HepG2 (cell line): ENCODE data around the gene PLCB1. TPM values are rescaled to one million over a fixed set of nuclear protein-coding genes. Genes with fewer than 3 reads are reported as not detected.
A peak's percentile ranks its signal among the peaks of the same experiment; 100 is the strongest.

Experiments
- ATAC-seq: fragments of 200-7000 bp; cut with Tn5 transposase; 3 replicates; pipeline ENCODE4 v1.9.1; 2020; ENCODE audit warnings: mild to moderate bottlenecking, moderate library complexity
- BruUV-seq: library from RNA; stranded (reverse); fragments of 400-500 nt; replicated peaks from 2 replicates; lab custom pipeline; 2021; lab: Mats Ljungman, UMichigan
- CTCF ChIA-PET: fragments of 300-600 bp; formaldehyde crosslinking; extraction: SDS; loops from one replicate; lab custom pipeline; 2021; ENCODE audit warnings: low total read pairs, inconsistent platforms, low intra/inter-chr PET ratio; lab: Yijun Ruan, JAX
- POLR2A ChIA-PET: fragments of 350-600 bp; sonication (Branson Sonifier 250); formaldehyde crosslinking; loops from one replicate; lab custom pipeline; 2020; ENCODE audit warnings: antibody characterized with exemption, inconsistent platforms; lab: Yijun Ruan, JAX
- DNase-seq: peaks from one replicate; pipeline ENCODE4 v3.0.0-alpha.2; 2015; ENCODE audit warnings: low spot score
- FAIRE-seq: peaks from 3 replicates; lab custom pipeline; 2011; peaks lifted over from hg19 to GRCh38; lab: Jason Lieb, UNC
- H2AFZ ChIP-seq: one replicate; pipeline ENCODE4 v1.6.1; 2011; ENCODE audit warnings: low read length, inconsistent platforms
- H3K27ac ChIP-seq: fragments of 300-600 bp; 3 replicates; pipeline ENCODE4 v1.8.0; 2011; ENCODE audit warnings: mixed run types, mild to moderate bottlenecking, mixed read lengths, low read length, inconsistent platforms; ENCODE audit not compliant: insufficient read depth; ENCODE audit errors: extremely low read length
- H3K27me3 ChIP-seq, 2 experiments: fragments of 200-600 bp in 1 of 2; 2 replicates in 1 of 2; 3 replicates in 1 of 2; pipeline versions ENCODE4 v1.6.0 to v1.8.0; 2011; ENCODE audit warnings: low read length in 2 of 2, mild to moderate bottlenecking in 2 of 2, moderate library complexity in 2 of 2, inconsistent platforms in 1 of 2; ENCODE audit not compliant: insufficient read depth in 2 of 2, control insufficient read depth in 1 of 2
- H3K36me3 ChIP-seq, 2 experiments: fragments of 200-600 bp in 1 of 2; replicated peaks in 1 of 2; 2 replicates in 1 of 2; 3 replicates in 1 of 2; pipeline versions ENCODE4 v1.5.1 to v1.8.0; 2011; ENCODE audit warnings: low read length in 2 of 2, inconsistent platforms in 1 of 2; ENCODE audit not compliant: insufficient read depth in 2 of 2, control insufficient read depth in 1 of 2
- H3K4me1 ChIP-seq: 2 replicates; pipeline ENCODE4 v1.5.1; 2012; ENCODE audit warnings: low read length, inconsistent platforms; ENCODE audit not compliant: insufficient read depth
- H3K4me2 ChIP-seq: 2 replicates; pipeline ENCODE4 v1.6.0; 2011; ENCODE audit warnings: low read depth, low read length, inconsistent platforms
- H3K4me3 ChIP-seq, 3 experiments: fragments of 200-600 bp in 1 of 3; sonication (generic), shearing (Covaris generic) in 1 of 3; replicated peaks in 1 of 3; 2 replicates each; pipeline ENCODE4 v1.5.1; 2011 to 2016; ENCODE audit warnings: low read length in 3 of 3, inconsistent platforms in 2 of 3, low read depth in 2 of 3, mild to moderate bottlenecking in 2 of 3, control low read depth in 1 of 3, mixed read lengths in 1 of 3; ENCODE audit not compliant: insufficient read depth in 1 of 3
- H3K79me2 ChIP-seq: one replicate; pipeline ENCODE4 v1.6.1; 2011; ENCODE audit warnings: low read length, inconsistent platforms; ENCODE audit not compliant: insufficient read depth
- H3K9ac ChIP-seq: 2 replicates; pipeline ENCODE4 v1.6.0; 2011; ENCODE audit warnings: mild to moderate bottlenecking, low read depth, low read length, inconsistent platforms; ENCODE audit not compliant: insufficient read depth
- H3K9me3 ChIP-seq: 2 replicates; pipeline ENCODE4 v1.5.1; 2012; ENCODE audit warnings: mild to moderate bottlenecking, low read length
- H4K20me1 ChIP-seq: 2 replicates; pipeline ENCODE4 v1.6.0; 2011; ENCODE audit warnings: inconsistent platforms, mild to moderate bottlenecking, low read length, moderate library complexity; ENCODE audit not compliant: insufficient read depth
- BCL6 ChIP-seq: IDR thresholded peaks from 2 replicates; pipeline ENCODE4 v1.6.1; 2016; ENCODE audit warnings: missing genetic modification reagents, missing compliant biosample characterization
- FOXK2 ChIP-seq: fragments of 450-650 bp; IDR thresholded peaks from 2 replicates; pipeline ENCODE4 v1.6.1; 2016
- MAFF ChIP-seq: IDR thresholded peaks from 2 replicates; pipeline ENCODE4 v1.6.1; 2011; ENCODE audit warnings: low read depth, low read length, improper control_type of control experiment
- POLR2AphosphoS2 ChIP-seq: IDR thresholded peaks from 2 replicates; pipeline ENCODE4 v1.6.1; 2011; ENCODE audit warnings: low read depth, low read length, improper control_type of control experiment
- SALL1 ChIP-seq: sonication (generic); formaldehyde crosslinking; IDR thresholded peaks from 2 replicates; pipeline ENCODE4 v1.8.0; 2022; ENCODE audit warnings: mild to moderate bottlenecking, missing genetic modification reagents
- STAT5B ChIP-seq: sonication (generic); formaldehyde crosslinking; IDR thresholded peaks from 2 replicates; pipeline ENCODE4 v1.4.0; 2020; ENCODE audit warnings: missing genetic modification reagents
- ZBTB1 ChIP-seq: sonication (generic); formaldehyde crosslinking; IDR thresholded peaks from 2 replicates; pipeline ENCODE4 v1.4.0; 2020; ENCODE audit warnings: missing genetic modification reagents, borderline replicate concordance
- ZBTB20 ChIP-seq: sonication (generic); formaldehyde crosslinking; IDR thresholded peaks from 2 replicates; pipeline ENCODE4 v1.8.1; 2023; ENCODE audit warnings: missing genetic modification reagents, low read depth, mild to moderate bottlenecking, borderline replicate concordance
- ZBTB46 ChIP-seq: sonication (generic); formaldehyde crosslinking; IDR thresholded peaks from 2 replicates; pipeline ENCODE4 v1.4.0; 2020; ENCODE audit warnings: mild to moderate bottlenecking, missing genetic modification reagents, borderline replicate concordance
- ZNF136 ChIP-seq: sonication (generic); formaldehyde crosslinking; IDR thresholded peaks from 2 replicates; pipeline ENCODE4 v1.8.1; 2022; ENCODE audit warnings: low read depth, mild to moderate bottlenecking, moderate library complexity, missing genetic modification reagents
- ZNF17 ChIP-seq: sonication (generic); formaldehyde crosslinking; IDR thresholded peaks from 2 replicates; pipeline ENCODE4 v1.5.0; 2020; ENCODE audit warnings: mild to moderate bottlenecking, missing genetic modification reagents
- ZNF776 ChIP-seq: sonication (generic); formaldehyde crosslinking; IDR thresholded peaks from 2 replicates; pipeline ENCODE4 v1.4.0; 2020; ENCODE audit warnings: mild to moderate bottlenecking, missing genetic modification reagents
- WGBS: methylation state at CpG from one replicate; pipeline ENCODE4 v1.1.6; 2017; ENCODE audit warnings: low lambda C conversion rate; 5-methylcytosine and 5-hydroxymethylcytosine counted together
- in situ Hi-C: cut with HindIII; loops from 2 replicates; pipeline ENCODE4 v1.10.0; 2017; ENCODE audit warnings: low pct_unique_long_range_greater_than_20kb; ENCODE audit not compliant: extremely low pct_ligation_motif_present
- intact Hi-C: fragments of 100-400 bp; cut with micrococcal nuclease; formaldehyde crosslinking; loops from one replicate; pipeline ENCODE4 v1.10.0; 2022; ENCODE audit not compliant: unreplicated experiment
- polyA plus RNA-seq, 8 experiments: library from polyadenylated mRNA; depleted of rRNA in 3 of 8; stranded (reverse) in 7 of 8; unstranded in 1 of 8; fragments of >200 nt; fragmentation: Illumina TruSeq in 4 of 8; extraction: Trizol in 4 of 8; gene quantifications; 2 replicates each; pipeline versions ENCODE4 v1.2.1 to v1.2.3, GENCODE V29; 2011 to 2016; ENCODE audit warnings: low read depth in 4 of 8, missing spikeins in 1 of 8, mixed read lengths in 1 of 8; ENCODE audit not compliant: insufficient read depth in 1 of 8
- total RNA-seq, 5 experiments: library from RNA; depleted of rRNA; stranded (reverse); fragments of >200 nt; fragmentation: Illumina TruSeq; extraction: Trizol; gene quantifications; 2 replicates each; pipeline ENCODE4 v1.2.3, GENCODE V29; 2016; ENCODE audit warnings: low read depth in 1 of 5
- TF ChIP-seq, protein P1 (sequence below): sonication (generic); formaldehyde crosslinking; IDR thresholded peaks from 2 replicates; pipeline ENCODE4 v1.4.0; 2020; ENCODE audit warnings: mild to moderate bottlenecking, low read depth, missing genetic modification reagents
- TF ChIP-seq, protein P2 (sequence below): sonication (generic); formaldehyde crosslinking; IDR thresholded peaks from 2 replicates; pipeline ENCODE4 v1.5.0; 2020; ENCODE audit warnings: missing genetic modification reagents

Gene PLCB1
- total and polyA plus RNA-seq, 2 of the 13 experiments (the other 11 are each of a cell fraction or from before 2014, with no cell fraction given), result 42.4 to 55.9 TPM

DNA sequence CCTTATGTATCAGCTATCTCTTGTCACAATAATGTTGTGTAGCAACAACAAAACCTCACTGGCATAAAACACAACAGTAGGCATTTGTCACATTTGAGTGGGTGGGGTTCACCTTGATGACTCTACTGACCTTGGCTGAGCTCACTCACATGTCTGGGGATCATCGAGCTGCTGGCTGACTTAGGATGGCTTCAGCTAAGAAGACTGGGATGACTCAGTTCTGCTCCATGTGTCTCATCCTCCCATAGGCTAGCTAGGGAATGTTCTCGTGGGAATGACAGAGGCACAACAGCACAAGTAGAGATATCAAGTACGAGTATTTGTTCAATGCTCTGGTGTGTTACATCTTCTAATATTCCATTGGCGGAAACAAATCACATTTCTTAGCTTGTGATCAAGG, 167.9 kb downstream of the PLCB1 start:
- no peaks in the 10 kb centered on the region for H3K79me2 ChIP-seq
- 0 out of 5 replicates have a peak, but pooled peaks cover 0 to 3% of the 10 kb centered on the region in 2 experiments for H3K36me3 ChIP-seq
- H4K20me1 ChIP-seq, result no peaks in the 10 kb centered on the region
- no peaks in the 10 kb centered on the region for H3K9me3 ChIP-seq
- 97% methylated on average over 4 of the region's 4 CpGs for WGBS
- no peak overlapping the region for H3K4me2 ChIP-seq
- TF ChIP-seq POLR2AphosphoS2, result 0 out of 2 replicates have a peak, but pooled peaks have one; percentile 42
- TF ChIP-seq ZBTB20 (CRISPR knock-in tag), result no peak
- TF ChIP-seq MAFF, result 0 out of 2 replicates have a peak, but pooled peaks have one; percentile 1
- TF ChIP-seq STAT5B (CRISPR knock-in tag), result no peak
- TF ChIP-seq, protein P1, sequence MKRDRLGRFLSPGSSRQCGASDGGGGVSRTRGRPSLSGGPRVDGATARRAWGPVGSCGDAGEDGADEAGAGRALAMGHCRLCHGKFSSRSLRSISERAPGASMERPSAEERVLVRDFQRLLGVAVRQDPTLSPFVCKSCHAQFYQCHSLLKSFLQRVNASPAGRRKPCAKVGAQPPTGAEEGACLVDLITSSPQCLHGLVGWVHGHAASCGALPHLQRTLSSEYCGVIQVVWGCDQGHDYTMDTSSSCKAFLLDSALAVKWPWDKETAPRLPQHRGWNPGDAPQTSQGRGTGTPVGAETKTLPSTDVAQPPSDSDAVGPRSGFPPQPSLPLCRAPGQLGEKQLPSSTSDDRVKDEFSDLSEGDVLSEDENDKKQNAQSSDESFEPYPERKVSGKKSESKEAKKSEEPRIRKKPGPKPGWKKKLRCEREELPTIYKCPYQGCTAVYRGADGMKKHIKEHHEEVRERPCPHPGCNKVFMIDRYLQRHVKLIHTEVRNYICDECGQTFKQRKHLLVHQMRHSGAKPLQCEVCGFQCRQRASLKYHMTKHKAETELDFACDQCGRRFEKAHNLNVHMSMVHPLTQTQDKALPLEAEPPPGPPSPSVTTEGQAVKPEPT (CRISPR knock-in tag), result no peak
- no peak overlapping the region for H2AFZ ChIP-seq
- no peak for FAIRE-seq
- no TSS peak for BruUV-seq
- H3K4me1 ChIP-seq, result no peaks in the 10 kb centered on the region
- no peak overlapping the region for H3K9ac ChIP-seq
- H3K27me3 ChIP-seq, result no peaks in the 10 kb centered on the region
- intact Hi-C loops (no loop called here), in situ Hi-C loops (loop anchor here (5.0 to 10.0 kb wide), 2 partner anchors 168 to 255 kb away; partner anchors contain the start of gene PLCB1)
- H3K27ac ChIP-seq, result no peak overlapping the region
- POLR2A ChIA-PET, result no interaction called here
- CTCF ChIA-PET, result no interaction called here
- no peak for ATAC-seq
- no peak for DNase-seq
- H3K4me3 ChIP-seq, result no peak overlapping the region

- H3K9ac ChIP-seq, result no peak overlapping the region
- no peak overlapping the region for H3K4me3 ChIP-seq
- H3K27ac ChIP-seq, result no peak overlapping the region
- no peak overlapping the region for H3K4me2 ChIP-seq
- in situ Hi-C loops (loop anchor here (5.0 to 10.0 kb wide), 2 partner anchors 169 to 257 kb away; partner anchors contain the start of gene PLCB1), intact Hi-C loops (no loop called here)
- 97% methylated on average over 4 of the region's 4 CpGs for WGBS
- FAIRE-seq (no peak), ATAC-seq (no peak), DNase-seq (no peak)
- peaks cover 4% of the 10 kb centered on the region; the same call in 1 of the 2 replicates for H4K20me1 ChIP-seq
- no TSS peak for BruUV-seq
- no peak overlapping the region for H2AFZ ChIP-seq
- H3K4me1 ChIP-seq, result no peaks in the 10 kb centered on the region
- no peaks in the 10 kb centered on the region for H3K9me3 ChIP-seq
- no peaks in the 10 kb centered on the region for H3K27me3 ChIP-seq
- ChIA-PET CTCF (no interaction called here), POLR2A (no interaction called here)
- peaks cover 0 to 4% of the 10 kb centered on the region in 2 experiments; a peak in 1 of 5 replicates for H3K36me3 ChIP-seq
- no peaks in the 10 kb centered on the region for H3K79me2 ChIP-seq
- no peak for TF ChIP-seq ZNF776 (CRISPR knock-in tag)
- TF ChIP-seq ZBTB1 (CRISPR knock-in tag), result no peak
- TF ChIP-seq ZNF136, result no peak
- TF ChIP-seq ZBTB46 (CRISPR knock-in tag), result no peak
- TF ChIP-seq BCL6, result no peak
- TF ChIP-seq, protein P2, sequence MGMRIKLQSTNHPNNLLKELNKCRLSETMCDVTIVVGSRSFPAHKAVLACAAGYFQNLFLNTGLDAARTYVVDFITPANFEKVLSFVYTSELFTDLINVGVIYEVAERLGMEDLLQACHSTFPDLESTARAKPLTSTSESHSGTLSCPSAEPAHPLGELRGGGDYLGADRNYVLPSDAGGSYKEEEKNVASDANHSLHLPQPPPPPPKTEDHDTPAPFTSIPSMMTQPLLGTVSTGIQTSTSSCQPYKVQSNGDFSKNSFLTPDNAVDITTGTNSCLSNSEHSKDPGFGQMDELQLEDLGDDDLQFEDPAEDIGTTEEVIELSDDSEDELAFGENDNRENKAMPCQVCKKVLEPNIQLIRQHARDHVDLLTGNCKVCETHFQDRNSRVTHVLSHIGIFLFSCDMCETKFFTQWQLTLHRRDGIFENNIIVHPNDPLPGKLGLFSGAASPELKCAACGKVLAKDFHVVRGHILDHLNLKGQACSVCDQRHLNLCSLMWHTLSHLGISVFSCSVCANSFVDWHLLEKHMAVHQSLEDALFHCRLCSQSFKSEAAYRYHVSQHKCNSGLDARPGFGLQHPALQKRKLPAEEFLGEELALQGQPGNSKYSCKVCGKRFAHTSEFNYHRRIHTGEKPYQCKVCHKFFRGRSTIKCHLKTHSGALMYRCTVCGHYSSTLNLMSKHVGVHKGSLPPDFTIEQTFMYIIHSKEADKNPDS (CRISPR knock-in tag), result no peak
- TF ChIP-seq ZNF17, result no peak
- TF ChIP-seq SALL1 (CRISPR knock-in tag), result no peak
- no peak for TF ChIP-seq FOXK2
Observed at GRCh38 chr20:8301655-8302054, 169.6 kb downstream of the PLCB1 start.
